ENCODE data around the gene CRKL.

GRCh38 chr22:20926243-20926642, 9.0 kb downstream of the CRKL start:
- TF ChIP-seq POLR2A (IDR thresholded peaks at IDR 0.05), result no peak
- no peak for TF ChIP-seq CTCF (IDR thresholded peaks at IDR 0.05)

All from heart left ventricle (tissue), 13 donors.